Tibial artery (tissue), 4 donors: ENCODE results near the gene RGS17.
"Not testable (repeated sequence)": the region's sequence is repeated elsewhere in the genome, so short reads cannot be mapped to it uniquely, and the experiment has no call there.

Source experiments
- DNase-seq, 2 donors: peaks; one replicate each; pipeline ENCODE4 v3.0.0-alpha.2; 2019
- H3K27ac ChIP-seq, 2 donors: fragments of 200-600 bp; sonication (generic) in 1 of 2; 1 replicate in 1 of 2; 2 replicates in 1 of 2; pipeline ENCODE4 v1.5.1; 2018 to 2019; ENCODE audit warnings: mild to moderate bottlenecking in 1 of 2
- H3K27me3 ChIP-seq, 2 donors: fragments of 200-600 bp; sonication (generic) in 1 of 2; one replicate each; pipeline versions ENCODE4 v1.5.1 to v1.6.0; 2016 to 2019
- H3K36me3 ChIP-seq, 3 donors: fragments of 200-600 bp; sonication (generic) in 2 of 3; one replicate each; pipeline ENCODE4 v1.5.1; 2016 to 2019; ENCODE audit warnings: mild to moderate bottlenecking in 2 of 3
- H3K4me1 ChIP-seq, 4 donors: fragments of 200-600 bp; sonication (generic) in 2 of 4; 1 replicate in 3 of 4; 2 replicates in 1 of 4; pipeline ENCODE4 v1.5.1; 2016 to 2019
- H3K4me3 ChIP-seq, 2 donors: fragments of 200-600 bp; sonication (generic) in 1 of 2; 1 replicate in 1 of 2; 2 replicates in 1 of 2; pipeline ENCODE4 v1.5.1; 2018 to 2019; ENCODE audit warnings: mild to moderate bottlenecking in 2 of 2
- H3K9me3 ChIP-seq, 3 donors: fragments of 200-600 bp; sonication (generic) in 1 of 3; one replicate each; pipeline ENCODE4 v1.5.1; 2016 to 2019
- intact Hi-C: fragments of 100-400 bp; cut with DNase I; formaldehyde crosslinking; loops from one replicate; pipeline ENCODE4 v1.15.0; 2023; ENCODE audit warnings: low total_unique reads
- TF ChIP-seq, protein P1 (sequence below), 2 experiments: fragments of 200-600 bp in 1 of 2; fragments of 450-650 bp in 1 of 2; IDR thresholded peaks; one replicate each; pipeline ENCODE4 v1.5.1; 2017 to 2019; ENCODE audit warnings: antibody characterized with exemption in 2 of 2, mild to moderate bottlenecking in 1 of 2, moderate library complexity in 1 of 2

The RGS17 gene

DNA sequence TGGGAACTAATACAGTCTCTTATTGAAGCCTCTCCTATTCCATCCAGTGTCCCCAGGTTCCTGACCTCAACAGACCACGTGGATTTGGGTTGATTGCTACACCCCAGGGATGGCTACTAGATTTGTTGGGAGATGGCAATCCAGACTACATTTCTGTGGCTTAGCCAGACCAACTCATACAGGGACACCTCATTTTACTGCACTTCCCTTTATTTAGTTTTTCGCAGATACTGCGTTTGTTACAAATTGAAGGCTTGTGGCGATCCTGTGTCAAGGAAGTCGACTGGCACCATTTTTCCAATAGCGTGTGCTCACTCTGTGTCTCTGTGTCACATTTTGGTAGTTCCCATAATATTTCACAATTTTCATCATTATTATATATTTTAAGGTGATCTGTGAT lies 118.2 kb downstream of the RGS17 start:
- no peak for DNase-seq
- TF ChIP-seq, protein P1, sequence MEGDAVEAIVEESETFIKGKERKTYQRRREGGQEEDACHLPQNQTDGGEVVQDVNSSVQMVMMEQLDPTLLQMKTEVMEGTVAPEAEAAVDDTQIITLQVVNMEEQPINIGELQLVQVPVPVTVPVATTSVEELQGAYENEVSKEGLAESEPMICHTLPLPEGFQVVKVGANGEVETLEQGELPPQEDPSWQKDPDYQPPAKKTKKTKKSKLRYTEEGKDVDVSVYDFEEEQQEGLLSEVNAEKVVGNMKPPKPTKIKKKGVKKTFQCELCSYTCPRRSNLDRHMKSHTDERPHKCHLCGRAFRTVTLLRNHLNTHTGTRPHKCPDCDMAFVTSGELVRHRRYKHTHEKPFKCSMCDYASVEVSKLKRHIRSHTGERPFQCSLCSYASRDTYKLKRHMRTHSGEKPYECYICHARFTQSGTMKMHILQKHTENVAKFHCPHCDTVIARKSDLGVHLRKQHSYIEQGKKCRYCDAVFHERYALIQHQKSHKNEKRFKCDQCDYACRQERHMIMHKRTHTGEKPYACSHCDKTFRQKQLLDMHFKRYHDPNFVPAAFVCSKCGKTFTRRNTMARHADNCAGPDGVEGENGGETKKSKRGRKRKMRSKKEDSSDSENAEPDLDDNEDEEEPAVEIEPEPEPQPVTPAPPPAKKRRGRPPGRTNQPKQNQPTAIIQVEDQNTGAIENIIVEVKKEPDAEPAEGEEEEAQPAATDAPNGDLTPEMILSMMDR (IDR thresholded peaks at IDR 0.05) = no peak
- intact Hi-C loops = no loop called here
- Histone ChIP-seq H3K36me3 (no peaks in the 10 kb centered on the region), H3K4me3 (no peak overlapping the region), H3K9me3 (no peaks in the 10 kb centered on the region), H3K27ac (no peak overlapping the region), H3K27me3 (no peaks in the 10 kb centered on the region), H3K4me1 (peaks cover 0 to 3% (median 0%) of the 10 kb centered on the region in 4 donors)

DNA sequence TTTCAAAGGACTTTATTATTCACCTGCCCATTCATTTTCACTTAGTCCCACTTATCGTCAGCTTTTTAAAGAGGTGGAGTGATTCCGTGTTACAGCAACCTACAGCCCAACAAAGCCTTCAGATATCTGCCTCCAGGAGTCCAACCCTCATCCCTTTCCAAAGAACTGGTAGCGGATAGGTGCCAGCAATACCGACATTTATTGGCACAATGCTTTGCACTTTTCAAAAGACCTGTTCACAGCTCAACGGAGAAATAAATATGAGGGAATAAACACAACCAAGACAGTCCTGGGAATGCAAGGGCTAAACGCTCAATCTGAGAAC lies 127.8 kb downstream of the RGS17 start:
- H3K36me3 ChIP-seq = peaks cover 0 to 2% (median 0%) of the 10 kb centered on the region in 3 donors
- peaks cover 0 to 43% (median 23%) of the 10 kb centered on the region in 4 donors for H3K4me1 ChIP-seq
- TF ChIP-seq, protein P1 (IDR thresholded peaks at IDR 0.05) = no peak
- intact Hi-C loops = no loop called here
- H3K4me3 ChIP-seq = peak overlapping the region; percentile 67 to 91
- DNase-seq = no peak
- peak overlapping the region; percentile 84 to 87 for H3K27ac ChIP-seq
- H3K27me3 ChIP-seq = no peaks in the 10 kb centered on the region
- no peaks in the 10 kb centered on the region for H3K9me3 ChIP-seq

DNA sequence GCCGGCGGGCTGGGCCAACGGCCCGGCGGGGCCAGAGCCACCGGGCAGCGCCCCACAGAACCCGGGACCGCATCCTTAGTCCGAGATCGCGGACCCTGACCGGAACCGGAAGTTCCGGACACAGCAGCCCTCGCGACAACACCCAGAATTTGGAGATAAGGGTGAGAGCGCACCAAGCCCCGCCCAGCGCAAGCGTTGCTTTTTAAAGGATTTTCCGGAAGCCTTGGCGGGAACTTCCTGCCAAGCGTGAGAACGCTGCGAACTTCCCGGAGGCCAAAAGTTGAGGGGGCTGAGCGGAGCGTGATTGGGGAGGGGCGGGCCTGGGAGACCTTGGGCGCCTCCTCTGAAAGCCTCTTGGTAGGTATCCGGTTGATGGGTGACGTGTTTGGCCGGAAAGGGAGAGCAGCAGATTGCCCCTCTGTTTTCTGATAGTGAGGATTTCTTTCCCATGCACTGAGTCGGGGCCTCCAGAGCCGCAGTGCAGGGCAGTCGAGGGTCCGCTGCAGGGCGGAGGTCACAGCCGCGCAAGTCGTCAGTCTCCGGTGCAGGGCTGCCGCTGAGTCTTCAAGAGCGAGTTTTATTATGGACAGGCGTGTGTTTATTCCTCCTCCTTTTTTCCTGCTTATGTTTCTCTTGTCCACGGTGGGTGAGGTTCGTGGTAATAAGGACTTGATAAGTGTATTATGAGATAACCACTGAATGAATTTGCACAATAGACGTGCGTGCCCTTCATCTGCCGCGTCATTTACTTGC lies 128.3 kb downstream of the RGS17 start, which contains the start of gene MTRF1L:
Gene MTRF1L (minus strand): TSS at position 97 of the 753 bp plus-strand sequence. CDS start 24 bp downstream, at position 73.
- peak within 1 kb of the TSS; percentile 67 to 91 for H3K4me3 ChIP-seq
- intact Hi-C loops = loop anchor here (1.0 kb wide), 1 partner anchor 19 kb away; the partner anchor contains the start of gene FBXO5
- no peaks in the 10 kb centered on the region for H3K27me3 ChIP-seq
- TF ChIP-seq, protein P1 (IDR thresholded peaks at IDR 0.05) = no peak
- DNase-seq = peak; percentile 93 to 96
- peak within 1 kb of the TSS; percentile 84 to 87 for H3K27ac ChIP-seq
- peaks cover 0 to 43% (median 23%) of the 10 kb centered on the region in 4 donors for H3K4me1 ChIP-seq
- no peaks in the 10 kb centered on the region for H3K9me3 ChIP-seq
- peaks cover 0 to 7% (median 3%) of the 10 kb centered on the region in 3 donors for H3K36me3 ChIP-seq

DNA sequence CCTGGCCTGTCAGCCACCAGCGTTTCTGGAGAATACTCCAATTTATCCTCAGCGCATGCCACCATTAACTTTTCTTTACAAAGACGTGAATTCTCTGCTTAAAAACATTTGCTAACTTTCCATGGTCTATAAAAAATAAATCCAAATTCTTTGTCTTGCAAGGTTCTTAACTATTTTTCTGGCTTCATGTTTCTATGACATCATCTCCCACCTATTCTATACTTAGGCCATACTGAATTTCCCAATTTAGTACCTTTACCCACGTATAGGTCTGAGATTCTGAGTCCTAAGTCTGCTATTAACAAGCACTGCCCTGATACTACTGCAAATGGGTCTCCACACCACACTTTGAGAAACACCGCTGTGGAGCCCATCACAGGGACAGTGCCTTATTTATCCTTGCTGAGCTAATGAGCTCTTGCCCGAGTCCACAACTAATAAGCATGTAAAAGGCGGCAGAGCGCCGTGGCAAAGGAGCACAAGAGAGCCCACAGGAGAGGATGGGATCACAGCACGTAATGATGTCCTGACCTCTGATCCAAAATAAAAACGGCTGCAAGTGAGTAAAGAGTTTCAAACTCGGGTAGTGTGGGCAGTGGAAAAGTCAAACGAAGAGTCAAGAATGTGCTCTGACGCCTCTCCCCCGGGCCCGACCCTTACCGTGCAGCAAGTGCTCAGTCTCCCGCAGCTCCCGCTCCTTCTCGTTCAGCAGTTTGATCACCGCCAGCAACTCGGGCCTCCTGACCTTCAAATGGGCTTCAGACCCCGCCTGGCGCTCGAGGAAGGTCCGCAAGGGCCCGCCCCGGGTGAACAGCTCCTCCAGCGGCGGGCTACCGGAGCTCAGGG lies 129.1 kb downstream of the RGS17 start:
- H3K4me1 ChIP-seq = peaks cover 0 to 43% (median 23%) of the 10 kb centered on the region in 4 donors
- peak overlapping the region; percentile 84 to 87 for H3K27ac ChIP-seq
- H3K9me3 ChIP-seq = no peaks in the 10 kb centered on the region
- DNase-seq = no peak
- TF ChIP-seq, protein P1 (IDR thresholded peaks at IDR 0.05) = no peak
- no peaks in the 10 kb centered on the region for H3K27me3 ChIP-seq
- H3K4me3 ChIP-seq = peak overlapping the region; percentile 67 to 91
- intact Hi-C loops = loop anchor here (1.0 kb wide), 1 partner anchor 19 kb away; the partner anchor contains the start of gene FBXO5
- peaks cover 5 to 11% (median 9%) of the 10 kb centered on the region in 3 donors for H3K36me3 ChIP-seq

DNA sequence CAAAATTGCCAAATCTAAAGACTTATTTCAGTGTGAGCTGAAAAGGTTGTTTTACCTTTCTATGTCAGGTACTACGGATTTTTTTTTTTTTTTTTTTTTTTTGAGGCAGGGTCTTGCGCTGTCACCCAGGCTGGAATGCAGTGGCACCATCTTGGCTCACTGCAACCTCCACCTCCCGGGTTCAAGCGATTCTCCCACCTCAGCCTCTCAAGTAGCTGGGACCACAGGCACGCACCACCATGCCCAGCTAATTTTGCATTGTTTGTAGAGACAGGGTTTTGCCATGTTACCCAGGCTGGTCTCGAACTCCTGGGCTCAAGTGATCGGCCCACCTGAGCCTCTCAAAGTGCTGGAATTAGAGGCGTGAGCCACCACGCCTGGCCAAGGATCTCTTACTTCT lies 130.3 kb downstream of the RGS17 start:
- Histone ChIP-seq H3K4me1 (peaks cover 0 to 43% (median 23%) of the 10 kb centered on the region in 4 donors), H3K36me3 (peaks cover 9 to 17% (median 11%) of the 10 kb centered on the region in 3 donors), H3K27ac (peak overlapping the region in 1 of 2 donors; percentile 84), H3K4me3 (peak overlapping the region; percentile 67 to 91)
- H3K9me3 ChIP-seq, intact Hi-C loops, H3K27me3 ChIP-seq, DNase-seq: not testable (repeated sequence)
